HG03064 (cell line): ENCODE results near the gene IMMP2L.
"Not testable (repeated sequence)": the region's sequence is repeated elsewhere in the genome, so short reads cannot be mapped to it uniquely, and the experiment has no call there.

Experiments
- ATAC-seq: cut with Tn5 transposase; IDR thresholded peaks from one replicate; pipeline ENCODE4 v1.9.1; 2021; ENCODE audit warnings: low read depth; ENCODE audit not compliant: unreplicated experiment

Gene IMMP2L

DNA sequence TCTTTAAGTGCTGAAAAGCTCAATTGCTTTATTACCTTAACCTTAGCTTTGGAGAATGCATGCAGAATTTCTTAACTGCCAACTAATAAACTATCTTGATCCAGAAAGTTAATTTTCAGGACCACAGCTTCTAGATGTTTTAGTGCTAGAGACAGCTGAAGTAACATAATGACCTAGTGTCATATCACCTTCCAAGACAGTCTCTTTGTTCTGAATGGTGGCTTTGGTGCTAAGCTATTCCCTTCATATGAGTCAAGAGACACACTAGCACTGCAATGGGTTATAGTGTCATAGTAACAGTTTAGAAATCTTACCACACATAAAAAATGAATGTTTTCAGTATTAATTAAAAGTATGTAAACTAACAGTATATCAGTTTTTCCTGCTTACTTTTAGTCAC, 586.8 kb downstream of the IMMP2L start:
- no peak for ATAC-seq

GRCh38 chr7:110974441-110974840, 587.9 kb downstream of the IMMP2L start:
- ATAC-seq = no peak

- ATAC-seq = no peak
Measured at GRCh38 chr7:110973196-110973990, 588.9 kb downstream of the IMMP2L start.

DNA sequence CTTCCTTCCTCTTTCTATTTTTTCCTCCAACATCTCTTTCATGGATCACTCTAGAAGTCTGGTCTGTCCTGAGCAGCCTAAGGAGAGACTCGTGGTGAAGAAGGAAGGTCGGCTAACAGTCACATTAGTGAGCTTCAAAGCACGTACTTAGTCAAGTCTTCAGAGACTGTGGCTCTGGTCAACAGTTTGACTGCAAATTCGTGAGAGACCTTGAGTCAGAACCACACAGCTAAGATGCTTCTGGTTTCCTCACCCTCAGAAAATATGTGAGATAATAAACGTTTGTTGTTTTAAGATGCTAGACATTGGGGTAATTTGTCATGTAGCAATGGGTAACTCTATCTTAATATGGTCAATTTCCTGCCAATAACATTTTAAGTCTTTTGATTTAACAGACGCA, 597.5 kb downstream of the IMMP2L start:
- ATAC-seq = no peak

DNA sequence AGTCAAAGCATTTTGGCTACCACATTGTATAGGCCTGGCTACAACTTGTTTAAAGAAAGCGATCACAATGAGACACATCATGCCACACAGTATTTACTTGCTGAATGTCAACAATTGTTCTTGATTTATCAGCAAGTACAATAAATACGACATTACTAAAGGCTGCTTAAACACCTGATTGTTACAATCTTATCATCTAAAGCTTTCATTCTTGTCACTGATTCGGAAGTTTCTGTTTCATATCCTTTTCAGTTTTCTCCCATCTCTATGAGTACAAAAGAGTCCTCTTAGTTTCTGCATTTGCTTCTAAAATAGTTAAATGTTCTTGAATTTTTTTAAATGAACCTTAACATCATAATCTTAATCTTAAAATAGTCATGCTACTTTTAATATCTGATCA, 599.5 kb downstream of the IMMP2L start:
- ATAC-seq = no peak

GRCh38 chr7:110962374-110962773, 599.9 kb downstream of the IMMP2L start:
- no peak for ATAC-seq

DNA sequence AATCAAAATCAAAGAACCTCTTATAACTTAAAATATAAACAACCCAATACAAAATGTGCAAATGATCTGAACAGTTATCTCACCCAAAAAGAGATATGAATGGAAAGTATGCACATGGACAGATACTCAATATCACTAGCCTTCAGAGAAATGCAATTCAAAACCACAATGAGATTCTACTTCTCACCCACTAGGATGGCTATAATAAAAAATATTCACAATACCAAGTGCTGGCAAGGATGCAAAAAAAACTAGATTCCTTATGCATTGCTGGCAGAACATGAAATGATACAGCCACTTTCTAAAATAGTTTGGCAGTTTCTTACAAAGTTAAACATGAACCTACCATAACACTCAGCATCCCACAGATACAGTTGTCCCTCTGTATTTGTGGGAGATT, 601.5 kb downstream of the IMMP2L start:
- ATAC-seq = no peak

DNA sequence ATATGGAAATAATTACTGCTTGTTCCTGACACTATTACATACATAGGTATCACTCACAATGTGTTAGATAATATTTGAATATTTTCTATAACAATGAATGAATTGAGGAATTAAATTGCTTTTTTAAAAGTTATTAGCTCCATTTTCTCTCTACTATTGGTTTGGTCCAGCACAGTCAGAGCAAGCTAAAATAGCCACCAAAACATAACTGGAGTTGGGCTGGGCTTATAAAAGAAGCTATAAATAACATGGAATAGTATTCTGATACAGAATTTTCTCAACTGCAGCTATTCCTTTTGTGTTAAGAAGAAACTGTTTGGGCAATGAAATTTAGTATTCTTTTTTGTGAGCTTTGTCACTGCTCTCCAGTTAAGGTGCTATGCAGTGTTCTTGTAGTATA, 614.0 kb downstream of the IMMP2L start:
- no peak for ATAC-seq

- ATAC-seq = no peak
Measured at GRCh38 chr7:110947408-110947807, 614.9 kb downstream of the IMMP2L start.

DNA sequence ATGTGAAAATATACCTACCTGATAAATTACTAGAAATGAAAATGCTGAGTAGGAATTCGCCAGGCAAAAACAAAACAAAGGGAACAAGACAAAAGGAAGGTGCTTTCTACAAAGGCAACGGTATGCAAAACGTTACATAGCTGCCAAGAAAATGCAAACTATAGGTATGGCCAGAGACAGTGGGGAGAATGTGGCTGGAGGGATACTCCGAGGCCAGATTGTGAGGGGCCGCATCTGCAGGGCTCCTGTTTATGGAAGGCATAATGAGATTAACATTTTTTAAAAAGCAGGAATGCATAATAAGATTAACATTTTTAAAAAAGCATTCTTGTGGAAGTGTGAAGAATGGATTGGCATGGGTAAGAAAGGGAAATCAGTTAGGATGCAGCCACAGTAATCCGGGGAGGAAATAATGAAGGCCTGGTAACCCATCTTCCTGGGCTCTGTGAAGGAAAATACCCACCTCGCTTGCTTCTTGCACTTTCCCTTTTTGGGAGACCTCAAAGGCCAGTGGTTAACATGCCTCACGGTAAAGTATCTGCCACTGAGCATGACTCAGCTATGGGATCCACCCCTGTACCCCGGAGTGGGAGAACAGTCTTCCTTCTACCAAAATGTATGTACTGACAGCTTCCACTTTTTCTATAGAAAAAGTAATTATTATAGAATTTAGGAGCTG, 617.2 kb downstream of the IMMP2L start:
- ATAC-seq = no peak

DNA sequence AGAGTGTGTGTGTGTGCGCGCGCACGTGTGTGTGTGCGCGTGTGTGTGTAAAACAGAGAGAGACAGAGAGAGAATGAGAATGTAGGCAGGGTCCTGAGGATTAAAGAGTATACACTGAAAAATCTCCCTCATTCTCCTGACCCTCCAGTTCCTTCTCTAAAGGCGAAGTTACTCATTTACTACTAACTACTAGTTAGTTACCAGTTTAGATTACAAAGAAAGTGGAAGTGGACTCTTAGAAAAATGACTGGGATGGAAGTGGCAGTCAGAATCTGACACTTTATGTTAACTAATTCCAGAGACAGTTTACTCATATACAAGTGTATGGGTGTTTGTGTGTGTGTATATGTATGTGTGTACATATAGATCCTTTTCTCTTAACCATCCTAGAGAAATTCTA, 617.8 kb downstream of the IMMP2L start:
- no peak for ATAC-seq

DNA sequence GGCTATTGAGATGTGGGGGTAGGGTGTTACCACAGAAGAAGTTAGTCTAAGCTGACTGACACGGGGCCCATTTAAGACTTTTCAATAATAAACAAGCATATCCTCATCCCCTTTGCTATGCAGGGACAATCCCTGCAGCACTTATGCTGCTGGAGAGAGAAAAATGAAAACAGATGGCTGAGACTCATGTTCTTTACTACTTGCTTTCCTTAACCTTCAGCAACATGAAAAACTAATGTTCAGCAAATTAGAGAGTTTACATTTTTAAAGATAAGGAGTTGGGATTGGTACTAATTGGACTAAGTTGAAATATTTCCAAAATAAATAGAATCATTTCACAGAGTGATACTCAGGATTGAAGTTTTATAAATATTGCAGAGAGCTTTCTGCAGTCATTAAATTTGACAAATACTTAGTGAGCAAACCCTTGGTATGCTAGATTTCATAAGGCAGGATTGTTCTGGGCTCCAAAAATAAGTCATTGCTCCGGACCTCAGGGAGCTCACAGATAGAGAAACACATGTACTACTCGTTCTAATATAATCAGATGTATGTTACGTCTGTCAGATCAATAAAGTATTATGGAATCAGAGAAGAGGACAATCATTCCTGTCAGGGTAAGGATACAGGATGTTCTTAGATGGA, 618.5 kb downstream of the IMMP2L start:
- no peak for ATAC-seq

DNA sequence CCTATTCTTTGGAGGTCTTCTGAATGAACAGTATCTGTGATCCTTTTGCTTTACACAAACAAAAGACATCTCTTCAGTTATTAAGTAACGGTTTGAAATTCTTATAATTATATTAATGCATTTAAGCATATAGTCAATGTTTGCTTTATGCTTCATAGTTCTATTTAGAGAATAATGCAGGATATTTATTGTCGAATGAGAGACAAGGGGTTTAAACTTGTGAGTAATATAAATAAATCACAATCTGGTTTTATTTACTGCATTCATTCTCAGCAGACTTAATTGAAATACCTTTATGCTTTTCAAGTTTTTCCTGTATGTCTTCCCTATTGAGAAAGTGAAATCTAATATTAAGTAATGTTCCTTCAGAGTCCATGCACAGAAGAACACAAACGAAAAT, 620.9 kb downstream of the IMMP2L start:
- no peak for ATAC-seq

DNA sequence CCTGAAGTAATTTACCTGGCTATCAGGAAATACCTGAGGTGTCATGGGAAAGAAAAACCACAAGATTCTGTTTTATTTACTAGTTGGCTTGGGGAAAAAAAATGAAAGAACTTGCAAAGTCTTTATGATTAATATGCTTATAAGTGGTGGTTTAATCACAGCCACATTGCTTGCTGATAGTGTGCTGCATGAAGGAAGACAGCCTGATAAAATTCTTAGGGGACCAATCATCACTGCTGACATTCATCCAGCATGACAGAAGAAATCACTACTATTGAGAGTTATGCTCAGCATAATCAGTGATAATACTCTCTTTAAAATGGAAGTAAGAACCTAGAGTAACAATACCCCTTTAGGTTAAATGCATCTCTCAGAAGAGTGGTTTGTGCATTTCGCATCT, 621.5 kb downstream of the IMMP2L start:
- no peak for ATAC-seq

DNA sequence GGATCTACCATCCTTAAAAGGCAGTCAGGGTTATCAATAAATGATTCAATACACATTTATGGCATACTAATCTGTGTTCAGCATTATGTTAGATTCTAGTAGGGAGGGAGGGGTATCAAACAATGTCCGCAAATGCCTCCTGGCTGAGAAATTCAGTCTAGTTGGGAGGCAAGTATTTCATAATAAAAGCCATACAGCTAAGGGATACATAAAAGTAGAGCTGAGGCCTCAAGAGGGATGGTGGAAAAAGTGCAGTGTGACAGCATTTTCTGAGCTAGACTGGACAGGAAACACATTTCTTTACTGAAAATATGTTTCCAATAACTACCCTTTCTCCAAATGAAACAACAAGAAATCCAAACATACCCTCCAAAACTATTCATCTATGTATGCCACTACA, 624.1 kb downstream of the IMMP2L start:
- ATAC-seq = no peak

- ATAC-seq = not testable (repeated sequence)
Measured at GRCh38 chr7:110936665-110937064, 625.6 kb downstream of the IMMP2L start.

DNA sequence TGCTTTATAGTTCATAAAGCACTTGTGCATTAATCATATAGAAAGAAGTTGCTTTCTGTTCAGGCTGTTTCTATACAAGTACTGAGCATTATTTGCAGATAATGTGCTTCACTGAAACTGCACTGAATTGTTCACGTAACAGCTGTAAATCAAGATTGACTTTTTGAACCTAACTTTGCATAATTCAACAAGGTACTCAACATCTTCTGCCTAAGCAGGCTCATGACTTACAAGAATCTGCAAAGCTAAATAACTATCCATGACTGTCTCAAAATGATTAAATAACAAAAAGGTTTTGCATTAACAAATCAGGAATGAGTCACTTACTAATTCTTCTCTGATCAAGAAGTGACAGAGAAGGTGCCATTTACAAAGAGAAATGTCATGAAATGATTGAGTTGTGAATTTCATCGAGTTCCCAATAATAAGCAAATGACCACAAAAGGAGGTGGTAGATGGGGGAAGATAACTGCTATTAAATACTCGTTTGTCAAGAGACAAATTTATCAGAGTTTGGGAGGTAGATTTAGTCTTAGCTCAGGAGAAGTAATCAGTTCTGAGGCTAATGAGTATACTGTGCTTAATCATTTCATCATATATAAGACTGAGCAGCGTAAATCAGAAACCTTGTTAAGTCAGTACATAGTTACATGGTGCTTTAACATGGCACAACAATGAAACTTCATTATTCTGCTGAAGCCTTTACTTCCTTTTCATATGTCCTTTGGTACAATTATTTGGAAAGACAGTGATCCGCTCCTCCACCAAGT, 632.6 kb downstream of the IMMP2L start:
- no peak for ATAC-seq

GRCh38 chr7:110922906-110923305, 639.4 kb downstream of the IMMP2L start:
- ATAC-seq = no peak

GRCh38 chr7:110921595-110922151, 640.6 kb downstream of the IMMP2L start:
- ATAC-seq = no peak

DNA sequence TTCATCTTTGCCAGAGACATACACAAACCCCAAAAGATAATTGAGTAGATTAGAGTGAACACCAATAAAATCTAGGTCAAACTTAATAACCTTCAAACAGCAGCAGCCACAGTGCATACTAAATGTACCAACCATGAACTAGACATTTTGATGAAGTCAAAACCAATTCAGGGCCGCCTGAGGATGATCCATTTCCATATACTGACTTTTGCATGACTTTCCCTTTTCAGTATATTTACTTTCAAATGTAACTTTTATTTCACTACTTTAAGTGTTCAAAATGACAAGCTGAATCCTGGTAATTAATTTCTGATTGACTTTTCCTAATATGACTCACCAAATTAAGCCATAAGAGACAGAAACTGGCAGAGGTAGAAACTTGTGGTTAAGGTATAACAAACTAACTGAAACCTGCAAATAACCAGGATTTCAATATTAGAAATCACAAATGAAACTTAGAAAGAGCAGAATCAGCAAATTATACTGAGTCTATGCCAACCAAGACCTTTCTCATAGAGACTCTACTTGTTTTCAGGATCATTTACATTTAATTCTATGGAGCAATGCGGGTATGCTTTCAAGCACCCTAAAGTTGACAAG, 643.2 kb downstream of the IMMP2L start:
- ATAC-seq = peak; percentile 77
